GM10248 (cell line): Measurements from ENCODE around the gene SMARCE1.

Experiments
- CTCF ChIA-PET: fragments of 300-600 bp; sonication (Branson Sonifier 250); formaldehyde crosslinking; extraction: SDS; loops from one replicate; lab custom pipeline; 2021; ENCODE audit warnings: antibody characterized with exemption; lab: Yijun Ruan, JAX
- POLR2A ChIA-PET: fragments of 350-650 bp; sonication (Branson Sonifier 250); formaldehyde crosslinking; extraction: SDS; loops from one replicate; lab custom pipeline; 2020; ENCODE audit warnings: antibody characterized with exemption; lab: Yijun Ruan, JAX
- DNase-seq: peaks from one replicate; pipeline ENCODE4 v3.0.0; 2012; ENCODE audit errors: extremely low spot score
- TF ChIP-seq, protein P1 (sequence below): IDR thresholded peaks from 2 replicates; pipeline ENCODE4 v1.5.1; 2012; ENCODE audit warnings: mild to moderate bottlenecking, low read depth; ENCODE audit errors: extremely low read depth, missing control alignments, control extremely low read depth

Gene SMARCE1

DNA sequence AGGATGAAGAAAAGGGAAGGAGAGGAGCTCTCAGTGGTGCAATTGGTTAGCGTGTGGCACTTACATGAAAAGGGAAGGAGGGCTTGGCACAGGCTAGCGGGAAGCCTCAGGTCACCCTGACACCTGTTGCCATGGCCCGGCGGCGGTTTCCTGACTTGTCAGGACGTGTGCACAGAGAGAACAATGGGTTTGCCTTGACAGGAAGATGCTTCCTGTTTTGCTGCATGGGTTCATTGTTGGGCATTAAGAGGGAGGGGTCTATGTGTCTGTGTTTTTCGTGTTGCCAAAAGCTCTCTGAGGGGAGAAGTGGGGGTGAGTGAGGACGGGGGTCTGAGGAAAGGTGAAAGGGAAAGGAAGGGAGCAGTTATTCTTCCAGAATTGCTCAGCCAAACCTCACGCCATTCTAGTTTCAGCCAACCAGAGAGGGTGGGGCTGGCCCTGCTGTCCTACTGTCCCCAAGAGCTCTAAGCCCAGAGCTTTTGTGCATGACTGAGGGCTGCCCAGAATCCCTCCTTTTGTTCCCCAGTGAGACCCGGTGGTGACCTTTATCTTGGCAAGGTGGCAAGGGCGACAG is 65.2 kb downstream of the SMARCE1 start:
- ChIA-PET POLR2A (interaction anchor here (0.7 to 1.9 kb wide), 4 partner anchors 18 to 33 kb away, joined by 3 to 8 read pairs (median 4); partner anchors contain the start of gene CCR7), CTCF (interaction anchor here (0.8 to 3.4 kb wide), 8 partner anchors 8 to 1080 kb away, joined by 3 to 21 read pairs (median 5); partner anchors contain the start of gene CCR7)
- peak; percentile 64 for DNase-seq
- TF ChIP-seq, protein P1, sequence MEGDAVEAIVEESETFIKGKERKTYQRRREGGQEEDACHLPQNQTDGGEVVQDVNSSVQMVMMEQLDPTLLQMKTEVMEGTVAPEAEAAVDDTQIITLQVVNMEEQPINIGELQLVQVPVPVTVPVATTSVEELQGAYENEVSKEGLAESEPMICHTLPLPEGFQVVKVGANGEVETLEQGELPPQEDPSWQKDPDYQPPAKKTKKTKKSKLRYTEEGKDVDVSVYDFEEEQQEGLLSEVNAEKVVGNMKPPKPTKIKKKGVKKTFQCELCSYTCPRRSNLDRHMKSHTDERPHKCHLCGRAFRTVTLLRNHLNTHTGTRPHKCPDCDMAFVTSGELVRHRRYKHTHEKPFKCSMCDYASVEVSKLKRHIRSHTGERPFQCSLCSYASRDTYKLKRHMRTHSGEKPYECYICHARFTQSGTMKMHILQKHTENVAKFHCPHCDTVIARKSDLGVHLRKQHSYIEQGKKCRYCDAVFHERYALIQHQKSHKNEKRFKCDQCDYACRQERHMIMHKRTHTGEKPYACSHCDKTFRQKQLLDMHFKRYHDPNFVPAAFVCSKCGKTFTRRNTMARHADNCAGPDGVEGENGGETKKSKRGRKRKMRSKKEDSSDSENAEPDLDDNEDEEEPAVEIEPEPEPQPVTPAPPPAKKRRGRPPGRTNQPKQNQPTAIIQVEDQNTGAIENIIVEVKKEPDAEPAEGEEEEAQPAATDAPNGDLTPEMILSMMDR: no peak

DNA sequence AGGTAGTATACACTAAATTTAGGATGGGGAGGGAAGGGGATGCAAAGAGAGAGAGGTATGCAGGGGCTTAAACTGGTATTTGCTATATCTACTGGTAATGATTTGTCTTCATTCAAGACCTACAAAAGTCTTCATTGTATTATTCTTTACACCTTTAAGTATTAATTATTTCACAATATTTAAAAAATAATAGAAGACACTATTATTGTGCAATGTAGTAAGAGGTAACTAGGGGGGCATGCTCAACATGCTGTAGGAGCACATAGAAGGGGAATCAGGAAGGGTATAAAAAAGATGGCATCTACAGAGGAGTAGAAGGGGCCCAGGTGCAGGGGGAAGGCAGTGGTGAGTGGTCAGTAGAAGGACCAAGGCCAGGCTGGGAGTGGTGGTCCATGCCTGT is 67.5 kb downstream of the SMARCE1 start:
- POLR2A ChIA-PET: no interaction called here
- CTCF ChIA-PET: interaction anchor here (1.6 to 3.4 kb wide), 3 partner anchors 11 to 19 kb away, joined by 4 to 21 read pairs (median 18); no protein-coding TSS in a partner anchor
- TF ChIP-seq, protein P1: no peak
- no peak for DNase-seq

DNA sequence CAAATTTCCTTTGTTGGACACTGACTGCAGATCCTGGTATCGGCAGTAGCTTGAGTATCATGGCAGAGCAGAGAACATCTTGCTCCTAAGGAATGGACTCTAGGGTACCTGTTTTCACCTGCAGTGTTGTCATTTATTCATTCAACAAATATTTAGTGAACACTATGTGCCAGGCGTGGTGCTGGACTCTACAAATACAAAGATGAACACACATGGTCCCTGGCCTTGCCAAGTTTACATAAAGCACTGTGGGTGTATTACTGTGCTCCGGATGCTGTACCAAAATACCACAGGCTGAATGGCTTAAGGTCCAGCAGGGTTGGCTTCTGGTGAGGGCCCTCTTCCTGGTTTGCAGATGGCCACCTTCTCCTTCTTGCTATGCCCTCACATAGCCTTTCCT is 68.1 kb downstream of the SMARCE1 start:
- POLR2A ChIA-PET: interaction anchor here (0.6 kb wide), 1 partner anchor 15 kb away, joined by 4 read pairs; no protein-coding TSS in a partner anchor
- TF ChIP-seq, protein P1: no peak
- CTCF ChIA-PET: interaction anchor here (4.1 kb wide), 1 partner anchor 17 kb away, joined by 47 read pairs; the partner anchor contains the start of gene CCR7
- DNase-seq: no peak

DNA sequence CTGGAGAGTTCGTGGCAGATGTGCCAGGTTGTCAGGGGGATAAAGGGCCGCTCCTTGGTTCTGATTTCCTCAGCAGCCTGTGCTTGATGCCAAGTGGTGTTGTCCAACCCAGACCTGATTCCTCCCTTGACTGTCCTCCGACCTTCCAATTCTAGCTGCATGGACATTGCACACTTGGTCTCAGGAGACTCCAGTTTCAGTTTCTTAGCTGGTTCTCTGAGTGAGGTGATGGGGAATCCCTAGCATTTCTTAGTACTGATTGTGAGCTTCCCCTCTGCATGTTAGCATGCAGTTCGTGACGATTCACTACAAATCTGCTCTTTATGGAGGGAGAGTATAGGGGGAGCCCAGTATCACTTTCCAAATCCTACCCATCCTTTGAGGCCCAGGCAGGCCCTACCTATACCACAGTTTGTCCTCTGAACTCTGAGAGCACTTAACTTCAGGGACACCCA is 70.0 kb downstream of the SMARCE1 start:
- CTCF ChIA-PET: interaction anchor here (0.7 to 4.1 kb wide), 9 partner anchors 10 to 44 kb away, joined by 3 to 47 read pairs (median 5); partner anchors contain the start of gene CCR7
- DNase-seq: peak; percentile 59
- POLR2A ChIA-PET: interaction anchor here (0.9 to 1.5 kb wide), 5 partner anchors 9 to 38 kb away, joined by 3 to 14 read pairs (median 4); no protein-coding TSS in a partner anchor
- TF ChIP-seq, protein P1: no peak

DNA sequence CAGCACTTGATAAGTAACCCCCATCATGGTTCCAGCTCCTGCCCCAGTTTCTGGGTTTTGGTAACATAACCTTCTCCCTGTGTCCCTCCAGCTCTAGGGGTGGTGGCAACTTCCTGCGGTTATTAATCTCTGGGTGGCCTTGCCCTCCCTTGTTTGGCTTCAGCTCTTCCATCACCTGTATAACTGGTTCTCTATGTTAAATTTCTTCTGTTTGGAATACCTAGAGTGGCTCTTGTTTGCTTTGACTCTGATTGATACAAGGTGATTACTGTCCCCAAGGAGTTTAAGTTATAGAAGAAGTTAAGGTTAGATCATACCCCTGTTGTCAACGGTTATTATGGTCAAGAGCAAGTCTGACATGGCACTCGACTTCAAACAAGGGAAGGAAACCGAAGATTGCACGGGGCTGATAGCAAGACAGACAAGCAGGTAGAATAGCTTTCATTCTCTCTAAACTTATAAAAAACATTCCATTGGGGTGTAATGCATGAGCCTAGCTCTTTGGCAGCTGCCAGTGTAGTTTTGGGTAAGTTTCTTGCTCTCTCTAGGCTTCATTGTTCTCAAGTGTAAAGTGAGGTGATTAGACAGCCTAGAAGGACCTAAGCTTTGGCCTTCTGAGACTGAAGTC is 71.4 kb downstream of the SMARCE1 start:
- no peak for DNase-seq
- CTCF ChIA-PET: interaction anchor here (1.2 to 4.1 kb wide), 4 partner anchors 11 to 40 kb away, joined by 3 to 47 read pairs (median 15); partner anchors contain the start of gene CCR7
- TF ChIP-seq, protein P1: no peak
- POLR2A ChIA-PET: no interaction called here
